ENCODE measurements around the gene TRMT2B. TPM values are rescaled to one million over a fixed set of nuclear protein-coding genes. Genes with fewer than 3 reads are reported as not detected.

Gene TRMT2B
- total and polyA plus RNA-seq, 2 experiments from 2014 or later = 5.4 to 18.6 TPM

GRCh38 chrX:100979881-100980607, 71.9 kb downstream of the TRMT2B start:
- H3K9me2 ChIP-seq (ENCODE audit: insufficient read depth) = no peaks in the 10 kb centered on the region
- H4K20me1 ChIP-seq (replicated peaks; ENCODE audit: insufficient read depth) = no peaks in the 10 kb centered on the region
- no peak for ATAC-seq
- no peak overlapping the region for H3K4me3 Mint-ChIP-seq
- no peaks in the 10 kb centered on the region for H3K27me3 ChIP-seq (ENCODE audit: insufficient read depth)
- no peak overlapping the region for H3K4me2 ChIP-seq
- no peak overlapping the region for H3K4me3 ChIP-seq
- H3K27ac ChIP-seq (ENCODE audit: low read depth) = no peak overlapping the region
- no peaks in the 10 kb centered on the region for H3F3A ChIP-seq (replicated peaks; ENCODE audit: low read depth)
- no peaks in the 10 kb centered on the region; the same call in 2 of the 3 replicates for H3K36me3 Mint-ChIP-seq (ENCODE audit: low read depth)
- no peak for DNase-seq (ENCODE audit: low spot score)
- TF ChIP-seq CTCF (conservative IDR thresholded peaks at IDR 0.05; ENCODE audit: low read depth in 2 of 2) = no peak
- TF ChIP-seq STAT1 (IDR thresholded peaks at IDR 0.05; ENCODE audit: unreplicated experiment) = no peak
- TF ChIP-seq EZH2 (IDR thresholded peaks at IDR 0.05; ENCODE audit: low read depth, unreplicated experiment) = no peak
- no peak for TF ChIP-seq ETS1 (IDR thresholded peaks at IDR 0.05)
- no peak for TF ChIP-seq ZNF331 (CRISPR knock-in tag; IDR thresholded peaks at IDR 0.05; ENCODE audit: low read depth)
- TF ChIP-seq NANOG (IDR thresholded peaks at IDR 0.05; ENCODE audit: borderline replicate concordance) = no peak
- no peak for TF ChIP-seq CREB1 (CRISPR knock-in tag; IDR thresholded peaks at IDR 0.05; ENCODE audit: low read depth)
- no peak for TF ChIP-seq REST (IDR thresholded peaks at IDR 0.05; ENCODE audit: unreplicated experiment)
- TF ChIP-seq EZH2phosphoT487 (IDR thresholded peaks at IDR 0.05; ENCODE audit: unreplicated experiment) = no peak
- TF ChIP-seq POLR2AphosphoS5 (IDR thresholded peaks at IDR 0.05; ENCODE audit: low read depth) = no peak
- no peak for TF ChIP-seq ZNF114 (CRISPR knock-in tag; IDR thresholded peaks at IDR 0.05)
- TF ChIP-seq ZNF462 (CRISPR knock-in tag; IDR thresholded peaks at IDR 0.05) = no peak
- TF ChIP-seq JUNB (IDR thresholded peaks at IDR 0.05; ENCODE audit: unreplicated experiment) = no peak
- no peaks in the 10 kb centered on the region for H3K36me3 ChIP-seq (ENCODE audit: insufficient read depth)
- H3K79me2 ChIP-seq (replicated peaks; ENCODE audit: insufficient read depth) = no peaks in the 10 kb centered on the region
- no peaks in the 10 kb centered on the region for H3K4me1 ChIP-seq (ENCODE audit: insufficient read depth)
- H3K9me3 Mint-ChIP-seq = peaks cover 2% of the 10 kb centered on the region; the same call in 1 of the 3 replicates
- no peaks in the 10 kb centered on the region for H3K4me1 Mint-ChIP-seq
- no peaks in the 10 kb centered on the region for H3K27me3 Mint-ChIP-seq (ENCODE audit: insufficient read depth, low read depth, poor library complexity)
- no peak overlapping the region for H2AFZ ChIP-seq
- H3K27ac Mint-ChIP-seq = no peak overlapping the region
